AML-193 (cell line): ENCODE data around the gene SPON2.

ENCODE experiments used
- DNase-seq, 2 experiments: peaks; one replicate each; lab custom pipeline; 2025; lab: John Stamatoyannopoulos, UW

SPON2 gene

DNA sequence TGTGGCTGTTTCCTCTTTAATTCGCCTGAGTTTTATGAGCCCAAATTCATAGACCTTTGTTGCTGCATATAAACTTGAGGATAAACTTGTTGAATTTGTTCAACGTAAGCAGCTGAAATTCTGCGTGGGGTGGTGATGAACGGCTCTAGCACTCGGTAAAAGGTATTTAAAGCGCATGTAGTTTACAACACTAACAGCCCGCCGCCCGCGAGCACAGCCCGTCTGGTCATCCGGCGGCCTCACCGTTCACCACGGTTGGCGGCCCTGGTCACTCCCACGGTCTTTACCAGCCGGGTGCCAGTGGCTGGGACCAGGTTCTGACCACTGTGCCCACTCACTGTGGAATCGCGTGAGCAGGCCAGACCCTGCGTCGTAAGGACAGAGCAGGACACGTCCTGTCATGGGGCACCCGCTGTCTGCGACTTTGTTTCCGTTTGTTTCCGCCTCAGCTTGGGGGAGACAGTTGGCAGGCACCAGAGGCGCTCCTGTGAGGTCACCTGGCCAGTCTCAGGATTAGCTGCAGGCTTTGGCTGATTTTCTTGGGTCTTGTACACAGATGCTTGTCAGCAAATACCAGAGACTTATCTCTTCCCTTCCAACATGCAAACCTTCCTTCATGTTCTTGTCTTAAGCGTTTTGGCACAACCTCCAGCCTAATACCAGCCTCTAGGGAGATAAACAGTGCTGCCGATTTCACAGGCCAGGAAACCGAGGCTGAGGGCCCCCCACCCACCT is 36.8 kb upstream of the SPON2 start:
- DNase-seq: no peak

DNA sequence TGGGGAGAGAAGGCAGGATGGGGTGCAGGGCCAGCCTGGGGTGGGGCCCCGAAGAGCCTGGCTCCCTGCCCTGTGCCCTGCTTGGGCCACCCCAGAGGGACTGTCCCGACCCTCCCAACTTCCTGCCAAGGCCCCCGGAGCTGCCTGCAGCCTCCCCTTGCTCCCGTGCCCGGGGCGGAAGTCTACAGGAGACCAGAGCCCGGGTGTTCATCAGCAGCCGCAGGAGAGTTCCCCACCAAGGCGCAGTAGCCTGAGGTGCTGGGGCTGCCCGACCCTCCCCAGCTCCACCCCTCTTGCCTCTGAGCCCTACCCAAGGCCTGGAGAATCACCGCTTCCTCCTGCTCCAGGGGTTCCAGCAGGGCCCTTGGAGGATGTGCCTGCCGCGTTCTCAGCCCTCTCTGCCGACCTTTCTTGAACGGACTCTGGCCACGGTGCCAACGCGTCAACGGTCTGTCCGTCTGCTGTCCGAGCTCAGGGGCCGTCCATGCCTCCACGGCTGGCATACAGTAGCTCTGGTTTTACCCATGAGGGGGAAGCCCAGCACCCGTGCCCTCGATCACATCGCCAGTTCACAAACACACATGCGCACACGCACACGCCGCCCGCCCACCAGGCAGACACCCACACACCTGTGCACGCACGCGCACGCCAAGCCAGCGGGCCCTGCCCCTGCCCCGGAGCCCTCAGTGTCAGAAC is 36.0 kb upstream of the SPON2 start:
- DNase-seq: no peak

DNA sequence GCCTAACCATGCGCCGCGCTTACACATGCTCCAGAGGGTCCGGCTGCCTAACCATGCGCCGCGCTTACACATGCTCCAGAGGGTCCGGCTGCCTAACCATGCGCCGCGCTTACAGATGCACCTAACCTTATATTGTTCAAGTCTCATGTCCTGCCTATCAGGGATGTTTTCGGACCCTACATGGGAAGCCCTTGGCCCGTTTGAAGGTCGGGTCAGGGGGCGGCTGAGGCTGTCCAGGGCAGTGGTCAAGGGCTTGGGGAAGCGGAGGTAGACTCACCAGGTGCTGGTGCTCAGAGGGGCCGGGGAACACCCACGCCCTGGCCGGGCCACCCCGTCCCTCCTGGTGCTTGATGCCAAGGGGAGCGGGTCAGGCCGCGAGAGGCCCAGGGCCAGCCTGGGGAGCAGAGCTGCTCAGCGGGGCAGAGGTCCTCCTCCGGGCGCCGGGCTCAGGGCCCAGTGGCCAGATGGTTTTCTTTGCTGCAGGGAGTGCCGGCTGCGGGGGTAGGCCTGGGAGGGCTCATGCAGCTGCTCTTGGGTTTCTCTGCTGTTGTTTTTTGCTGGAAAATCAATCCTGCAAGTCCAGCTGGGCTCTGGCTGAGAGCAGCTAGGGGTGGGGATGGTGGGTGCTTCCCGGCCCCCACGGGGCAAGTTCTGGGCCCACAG is 35.4 kb upstream of the SPON2 start:
- no peak for DNase-seq

DNA sequence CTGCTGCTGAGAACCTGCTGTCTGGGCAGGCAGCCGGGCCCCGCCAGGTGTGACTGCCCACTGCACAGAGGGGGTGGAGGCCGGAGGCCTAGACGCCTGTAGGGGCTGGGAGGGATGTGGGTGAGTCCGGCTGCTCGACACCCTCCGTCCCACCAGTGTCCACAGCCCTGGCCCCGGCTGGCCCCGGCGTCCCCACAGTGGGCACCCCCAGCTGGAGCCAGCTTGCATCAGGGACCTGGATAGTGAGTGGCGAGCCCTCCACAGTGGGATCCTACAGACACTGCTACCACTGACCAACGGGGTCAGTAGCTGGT is 34.7 kb upstream of the SPON2 start:
- DNase-seq: no peak

DNA sequence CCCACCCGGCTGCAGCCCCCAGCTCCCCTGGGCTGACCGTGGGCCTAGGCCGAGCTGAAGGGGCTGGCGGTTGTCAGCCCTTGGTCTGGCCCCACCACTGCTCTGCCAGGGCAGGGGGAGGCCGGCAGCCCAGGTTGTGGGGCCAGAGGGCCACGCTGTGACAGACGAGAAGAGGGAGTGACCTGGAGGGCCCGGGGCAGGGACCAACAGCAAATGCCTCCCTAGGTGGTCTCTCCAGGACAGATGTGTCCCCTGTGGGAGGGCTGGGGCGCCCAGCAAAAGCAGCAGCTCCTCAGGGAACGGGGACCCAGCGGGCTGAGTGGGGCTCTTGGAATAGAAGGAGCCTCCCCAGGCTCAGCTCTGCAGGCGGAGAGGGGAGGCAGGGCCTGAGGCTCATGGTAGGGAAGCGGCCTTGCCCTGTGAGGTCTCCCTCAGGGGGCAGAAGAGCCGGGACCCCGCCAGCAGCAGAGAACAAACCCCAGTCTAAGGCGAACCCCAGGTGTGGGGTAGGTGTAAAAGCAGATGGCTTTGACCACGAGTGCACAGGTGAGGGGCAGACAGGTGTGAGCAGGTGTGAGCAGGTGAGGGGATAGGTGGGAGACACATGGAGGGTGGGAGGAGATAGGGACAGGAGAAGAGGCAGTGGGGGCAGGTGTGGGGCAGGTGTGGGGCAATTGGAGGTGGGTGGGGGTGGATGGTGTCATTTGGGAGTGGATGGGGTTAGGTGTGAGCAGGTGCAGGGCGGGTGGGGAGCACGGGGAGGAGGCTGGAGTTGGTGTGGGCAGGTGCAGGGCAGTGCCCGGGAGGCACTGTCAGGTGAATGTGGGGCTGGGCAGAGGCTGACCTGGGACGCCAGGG is 34.1 kb upstream of the SPON2 start:
- DNase-seq: no peak

DNA sequence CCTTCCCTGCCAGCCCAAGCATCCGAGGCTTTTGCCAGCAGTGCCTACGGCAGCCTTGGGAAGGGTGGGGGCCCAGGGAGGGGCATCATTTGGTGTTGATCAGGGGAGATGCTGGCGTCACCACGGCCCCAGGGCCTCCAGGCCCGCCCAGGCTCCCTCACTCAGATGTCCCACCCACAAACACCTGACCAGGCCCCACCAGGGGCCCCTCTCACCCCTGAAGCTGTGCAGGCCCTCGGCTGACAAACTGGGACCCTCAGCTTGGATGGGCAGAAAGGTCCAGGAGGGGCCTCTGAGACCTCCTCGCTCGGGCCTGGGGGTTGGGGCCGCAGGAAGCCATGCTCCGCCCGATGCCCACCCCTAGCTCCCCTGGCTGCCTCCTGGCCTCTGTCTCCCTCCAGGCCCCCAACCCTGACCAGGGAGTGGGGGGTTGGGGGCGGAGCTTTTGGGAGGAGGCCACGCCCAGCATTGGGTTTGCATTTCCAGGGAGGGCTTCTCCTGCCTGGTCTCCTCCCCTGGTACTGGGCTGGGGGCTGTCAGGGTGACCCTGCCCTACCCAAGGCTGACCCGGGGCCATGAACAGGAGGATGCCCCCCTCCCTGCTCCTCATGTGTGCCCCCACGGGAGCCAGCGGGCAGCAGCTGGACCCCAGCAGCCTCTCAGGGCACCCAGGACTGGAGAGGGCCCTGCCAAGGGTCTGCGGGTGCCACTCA is 33.4 kb upstream of the SPON2 start:
- no peak for DNase-seq

DNA sequence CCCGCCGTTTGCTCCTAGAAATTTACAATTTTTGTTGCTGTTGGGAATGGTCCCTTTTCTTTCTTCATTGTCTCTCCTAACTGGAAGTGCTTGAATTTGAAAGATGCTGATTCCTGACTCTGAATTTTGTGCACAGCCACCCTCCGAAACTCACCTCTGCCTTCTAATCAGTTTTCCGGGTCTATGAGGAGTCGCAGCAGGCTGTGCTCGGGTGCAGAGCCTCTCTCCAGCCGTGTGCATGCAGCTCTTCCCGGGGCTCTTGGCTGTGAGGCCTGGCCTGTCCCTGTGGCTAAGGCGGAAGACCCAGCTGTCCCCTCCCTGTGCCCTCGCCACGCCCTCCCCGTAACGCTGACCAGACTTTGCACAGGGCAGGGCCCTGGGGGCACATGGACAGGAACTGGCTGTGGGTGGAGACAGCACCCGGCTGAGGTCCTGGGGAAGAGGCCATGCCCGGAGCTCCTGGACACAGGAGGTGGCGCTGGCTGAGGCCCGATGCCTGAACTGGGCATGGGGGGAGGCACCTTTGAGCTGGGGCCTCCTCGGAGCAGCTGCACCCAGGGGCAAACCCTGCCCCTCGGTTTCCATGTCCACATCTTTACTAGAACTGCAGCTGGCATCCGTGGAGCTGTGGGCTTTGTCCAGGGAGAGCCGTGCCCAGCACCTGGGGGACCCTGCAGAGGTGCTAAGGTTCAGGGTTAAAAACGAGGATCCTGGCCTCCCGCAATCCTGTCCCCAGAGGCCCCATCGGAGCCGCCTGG is 32.6 kb upstream of the SPON2 start:
- no peak for DNase-seq

DNA sequence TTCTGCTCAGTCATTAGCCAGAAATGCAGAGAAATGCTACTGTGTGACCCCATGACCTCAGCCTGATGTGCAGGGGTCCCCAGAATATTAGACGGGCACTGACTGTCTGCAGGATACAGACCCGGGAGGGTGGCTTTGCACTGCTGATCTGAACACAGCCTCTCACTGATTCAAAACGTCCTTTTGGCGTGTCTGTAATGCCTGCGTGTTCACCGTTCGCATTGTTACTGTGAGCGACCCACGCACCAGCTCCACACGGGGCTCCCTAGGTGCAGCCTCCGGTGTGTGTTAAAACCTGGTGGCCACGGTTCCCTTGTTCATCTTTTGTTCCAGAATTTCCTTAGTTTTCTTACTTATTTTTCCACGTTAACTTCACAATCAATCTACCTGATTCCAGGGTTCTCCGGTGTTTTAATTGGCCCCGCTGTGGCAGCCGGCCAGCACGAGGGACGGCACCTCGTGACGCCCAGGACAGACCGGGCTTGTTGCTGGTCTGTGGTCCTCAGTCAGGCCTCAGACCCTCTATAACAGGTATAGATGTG is 32.0 kb upstream of the SPON2 start:
- no peak for DNase-seq

DNA sequence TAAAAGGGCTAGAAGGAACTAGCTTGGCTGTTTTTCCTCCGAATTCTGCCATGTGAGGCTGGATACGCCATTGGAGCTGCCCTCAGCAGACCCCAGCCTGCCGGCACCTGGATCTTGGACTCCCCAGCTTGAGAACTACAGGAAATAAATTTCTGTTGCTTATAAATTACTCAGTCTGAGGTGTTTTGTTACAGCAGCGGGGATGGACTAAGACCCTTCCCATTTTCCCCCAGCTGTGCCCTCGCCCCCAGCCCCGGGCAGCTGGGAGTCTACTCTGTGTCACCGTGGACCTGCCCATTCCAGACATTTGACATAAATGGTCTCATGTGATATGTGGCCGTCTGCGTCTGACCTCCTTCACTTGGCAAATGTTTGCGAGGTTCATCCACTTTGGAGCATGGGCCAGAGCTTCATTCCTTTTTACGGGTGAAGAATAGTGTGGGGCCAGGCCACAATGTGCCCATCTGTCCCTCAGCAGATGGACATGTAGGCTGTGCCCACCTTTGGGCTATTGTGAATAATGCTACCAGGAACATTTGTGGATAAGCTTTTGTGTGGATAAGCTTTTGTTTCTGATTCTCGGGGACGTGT is 30.7 kb upstream of the SPON2 start:
- DNase-seq: no peak

DNA sequence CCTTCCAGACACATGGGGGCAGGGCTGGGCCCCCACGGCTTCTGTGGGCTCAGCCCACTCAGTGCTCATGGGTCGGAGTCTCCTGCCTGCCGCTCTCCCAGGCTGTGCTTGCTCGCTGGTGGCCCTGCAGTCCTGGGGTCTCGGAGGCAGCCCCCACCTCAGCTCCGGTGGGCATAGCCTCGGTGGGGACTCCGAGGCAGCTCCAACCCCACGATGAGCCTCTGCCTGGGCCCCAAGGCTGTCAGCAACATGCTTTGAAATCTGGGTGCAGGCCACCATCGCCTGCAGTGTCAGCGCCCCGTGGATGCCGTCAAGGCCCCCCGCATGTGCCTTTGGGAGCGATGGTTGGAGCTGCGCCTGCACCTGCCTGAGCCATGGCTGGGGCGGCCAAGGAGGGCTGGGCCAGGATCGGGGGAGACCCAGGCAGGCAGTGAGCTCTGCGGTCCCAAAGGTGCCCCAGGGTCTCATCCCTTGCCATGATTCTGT is 30.2 kb upstream of the SPON2 start:
- no peak for DNase-seq

DNA sequence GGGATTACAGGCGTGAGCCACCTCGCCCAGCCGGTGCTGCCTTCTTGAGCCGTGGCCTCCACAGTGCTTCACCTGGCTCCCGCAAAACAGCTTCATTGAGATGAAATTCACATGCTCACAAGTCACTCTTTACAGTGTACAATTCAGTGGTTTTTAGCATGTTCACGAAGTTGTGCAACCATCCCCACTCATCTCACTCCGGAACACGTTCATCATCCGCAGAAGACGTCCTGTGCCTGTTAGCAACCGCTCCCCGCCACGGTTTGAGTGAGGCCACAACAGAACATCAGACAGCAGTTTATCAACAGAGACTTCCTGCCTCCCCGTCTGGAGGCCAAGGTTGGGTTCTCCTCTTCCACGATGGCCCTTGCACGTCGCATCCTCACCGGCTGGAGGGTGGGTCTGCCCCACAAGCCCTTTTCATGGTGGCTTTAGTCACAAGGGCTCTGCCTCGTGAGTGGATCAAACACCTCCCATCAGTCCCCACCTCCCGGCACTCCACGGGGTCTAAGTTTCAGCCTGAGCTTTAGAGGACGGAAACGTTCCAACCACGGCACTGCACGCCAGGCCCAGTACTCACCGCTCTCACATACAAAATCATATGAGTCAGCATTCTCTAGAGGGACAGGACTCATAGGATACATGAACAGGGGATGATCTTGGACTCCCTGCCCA is 29.6 kb upstream of the SPON2 start:
- DNase-seq: peak; percentile 79 to 81

DNA sequence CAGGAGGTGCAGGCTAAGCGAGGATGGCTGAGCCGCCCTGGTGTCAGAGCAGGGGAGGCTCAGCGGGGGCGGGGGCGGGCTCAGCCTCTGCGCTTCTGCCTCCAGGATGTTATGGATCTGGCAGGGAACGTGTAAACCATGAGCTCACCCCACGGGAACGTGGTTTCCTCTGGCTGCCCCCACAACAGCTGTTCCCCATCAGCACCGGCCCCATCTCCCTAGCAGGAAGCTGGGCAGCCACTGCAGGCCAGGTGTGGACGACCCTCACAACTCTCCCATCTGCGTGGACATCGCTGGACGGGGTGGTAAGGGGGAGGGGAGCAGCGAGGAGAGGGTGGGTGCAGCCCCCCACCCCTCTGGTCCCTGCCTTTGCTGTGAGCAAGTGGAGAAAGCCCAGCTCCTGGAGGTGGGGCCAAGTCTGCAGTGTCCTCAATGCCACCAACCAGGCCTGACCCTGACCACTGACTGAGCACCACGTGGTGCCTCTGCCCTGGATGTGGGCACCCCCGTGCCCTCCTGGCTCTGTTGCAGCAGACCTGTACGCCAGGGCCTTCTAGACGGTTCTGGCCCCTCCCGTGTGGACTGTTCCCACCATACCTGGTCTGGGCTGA is 28.1 kb upstream of the SPON2 start:
- peak; percentile 50 to 60 for DNase-seq

DNA sequence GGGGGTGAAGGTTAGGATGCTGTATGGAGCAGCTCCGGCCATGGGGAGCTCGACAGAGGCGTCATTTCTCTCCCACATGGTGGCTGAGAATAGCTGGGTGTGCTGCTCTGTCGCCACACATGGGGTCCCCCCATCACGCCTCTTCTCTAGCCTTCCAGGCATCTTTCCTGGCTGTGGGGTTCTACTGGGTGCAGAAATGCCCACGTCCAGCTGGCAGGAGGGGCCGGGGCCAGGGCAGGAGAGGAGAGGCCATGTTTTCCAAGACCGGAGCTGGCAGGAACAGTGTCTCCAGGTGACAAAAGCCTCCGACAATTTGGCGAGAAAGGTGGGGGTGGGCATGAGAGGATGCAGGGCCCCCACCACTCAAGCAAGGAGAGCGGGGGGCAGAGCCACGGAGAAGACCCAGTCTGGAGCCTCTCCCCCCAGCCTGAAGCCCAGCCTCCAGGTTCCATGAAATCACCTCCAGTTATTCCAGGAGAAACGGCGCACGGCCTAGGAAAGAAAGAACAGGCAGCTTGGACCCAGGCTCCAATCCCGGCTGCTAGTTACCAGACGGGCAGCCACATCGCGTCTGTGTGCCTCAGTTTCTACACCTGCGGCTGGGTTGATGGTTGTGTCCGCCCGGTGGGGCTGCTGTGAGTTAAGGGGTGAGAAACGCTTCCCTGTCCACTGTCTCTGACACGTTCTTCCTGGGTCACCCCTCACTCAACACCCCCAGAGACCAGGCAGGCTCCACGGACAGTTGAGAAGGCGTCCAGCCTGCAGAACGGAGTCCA is 27.4 kb upstream of the SPON2 start:
- no peak for DNase-seq

DNA sequence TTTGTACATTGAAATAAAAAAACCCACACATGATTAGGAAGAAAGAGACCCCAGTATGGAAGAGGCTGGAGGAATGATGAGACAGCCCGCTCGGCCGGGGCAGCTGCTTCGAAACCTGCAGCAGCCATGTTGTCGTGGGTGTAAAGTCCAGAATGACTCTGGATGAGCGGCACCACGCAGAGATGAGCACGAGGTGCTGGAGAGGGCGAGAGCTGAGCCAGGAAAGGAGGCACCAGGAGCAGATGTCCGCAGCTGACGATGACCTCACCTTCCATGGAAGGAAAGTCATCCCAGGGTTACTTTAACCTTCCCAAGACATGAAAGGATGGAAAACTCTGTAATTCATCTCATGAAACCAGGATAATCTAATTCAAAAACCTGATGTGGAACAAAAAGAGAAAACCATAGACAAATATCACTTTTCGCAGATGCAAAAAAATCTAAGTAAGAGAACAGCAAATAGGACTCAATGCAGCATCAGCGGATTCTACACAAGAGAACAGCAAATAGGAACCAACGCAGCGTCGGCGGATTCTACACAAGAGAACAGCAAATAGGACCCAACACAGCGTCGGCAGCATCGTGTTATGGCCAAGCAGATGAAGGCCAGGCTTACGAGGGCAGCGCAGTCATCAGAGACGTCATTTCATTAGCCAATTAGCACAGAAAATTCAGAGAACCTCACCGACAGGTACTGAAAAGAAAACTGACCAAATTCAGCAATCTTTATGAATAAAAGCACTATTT is 25.9 kb upstream of the SPON2 start:
- DNase-seq: no peak

DNA sequence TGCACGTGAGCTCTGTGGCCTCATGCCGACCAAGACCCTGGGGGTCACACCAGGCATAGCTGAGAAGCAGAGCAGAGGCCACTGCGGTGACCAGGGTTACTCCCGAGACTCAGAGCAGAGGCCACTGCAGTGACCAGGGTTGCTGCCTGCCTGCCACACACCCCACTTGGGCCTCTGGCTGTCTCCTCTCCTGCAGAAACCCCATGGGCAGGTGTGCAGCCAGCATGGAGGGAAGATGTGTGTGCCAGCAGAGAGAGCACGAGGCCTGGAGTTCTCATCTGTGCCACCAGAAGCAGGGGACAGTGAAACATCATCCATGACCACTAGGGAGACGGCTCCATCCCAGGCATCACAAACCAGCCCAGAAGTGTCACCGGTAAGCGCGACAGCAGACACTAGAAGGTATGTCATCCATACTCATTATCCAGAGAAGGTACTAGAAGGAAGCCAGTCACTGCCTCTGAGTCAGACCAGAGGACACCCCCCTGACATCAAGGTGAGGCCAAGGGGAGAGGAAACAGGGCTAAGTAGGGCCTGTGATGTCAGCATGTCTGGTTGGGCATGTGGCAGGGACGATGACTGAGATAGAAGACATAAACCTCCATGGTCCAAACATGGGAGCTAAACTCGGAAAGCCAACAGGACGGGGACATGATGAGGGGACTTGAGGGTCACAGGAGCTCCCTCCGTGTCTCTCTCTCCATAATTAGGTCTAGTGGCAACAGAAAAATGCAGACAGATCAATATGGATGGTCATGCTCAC is 24.2 kb upstream of the SPON2 start:
- no peak for DNase-seq

DNA sequence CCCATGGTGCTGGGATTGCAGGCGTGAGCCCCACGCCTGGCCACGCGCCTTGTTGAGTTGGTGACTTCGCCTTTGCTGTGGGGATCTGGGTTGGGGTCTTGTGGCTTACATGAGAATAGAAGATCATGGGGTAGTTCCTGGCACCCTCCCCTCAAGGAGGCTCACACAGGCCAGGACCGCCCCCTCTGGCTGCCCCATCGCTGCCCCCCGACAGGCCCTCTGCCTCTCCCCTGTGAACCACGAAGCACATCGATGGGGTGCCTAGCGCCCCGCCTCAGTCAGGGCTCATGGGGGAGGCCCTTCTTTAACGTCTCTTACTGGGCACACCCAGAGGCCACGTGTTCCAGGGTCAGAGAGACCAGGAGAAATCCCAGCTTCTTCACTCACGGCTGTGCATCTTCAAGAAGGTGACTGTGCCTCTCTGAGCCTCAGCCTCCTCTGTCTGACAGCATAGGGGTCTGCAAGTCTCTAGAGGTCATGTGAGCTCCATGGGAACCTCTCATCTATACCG is 23.6 kb upstream of the SPON2 start:
- DNase-seq: no peak
